SK-N-SH treated with all-trans-retinoic acid at 6 μM for 48 hours (cell line): ENCODE results near the gene RAD51B.

Experiments
- ARNTL ChIP-seq: fragments of 450-650 bp; formaldehyde crosslinking; IDR thresholded peaks from 2 replicates; pipeline ENCODE4 v1.5.0; 2020; ENCODE audit warnings: low read depth, mild to moderate bottlenecking, moderate library complexity, borderline replicate concordance
- CREB5 ChIP-seq: fragments of 250-450 bp; sonication (Bioruptor Pico); IDR thresholded peaks from 2 replicates; pipeline ENCODE4 v1.5.1; 2020; ENCODE audit warnings: low read depth, mild to moderate bottlenecking, moderate library complexity
- CSDC2 ChIP-seq: fragments of 250-450 bp; sonication (Bioruptor Pico); IDR thresholded peaks from 2 replicates; pipeline ENCODE4 v1.5.0; 2020; ENCODE audit warnings: mild to moderate bottlenecking, moderate library complexity
- PPARA ChIP-seq: fragments of 250-450 bp; sonication (Bioruptor Pico); IDR thresholded peaks from 2 replicates; pipeline ENCODE4 v1.5.0; 2020; ENCODE audit warnings: mild to moderate bottlenecking, borderline replicate concordance
- TOX ChIP-seq: fragments of 250-450 bp; sonication (Bioruptor Pico); IDR thresholded peaks from 2 replicates; pipeline ENCODE4 v1.8.0; 2021; ENCODE audit warnings: mild to moderate bottlenecking, moderate library complexity, borderline replicate concordance
- ZFP3 ChIP-seq: fragments of 250-450 bp; sonication (Bioruptor Pico); IDR thresholded peaks from 2 replicates; pipeline ENCODE4 v1.5.0; 2020; ENCODE audit warnings: mild to moderate bottlenecking, moderate library complexity

GRCh38 chr14:68458253-68458652, 638.7 kb downstream of the RAD51B start:
- no peak for TF ChIP-seq ARNTL (CRISPR knock-in tag)
- TF ChIP-seq CREB5, result no peak
- TF ChIP-seq TOX (CRISPR knock-in tag), result no peak
- TF ChIP-seq CSDC2 (CRISPR knock-in tag), result no peak
- no peak for TF ChIP-seq PPARA (CRISPR knock-in tag)
- no peak for TF ChIP-seq ZFP3
